Left ventricle myocardium inferior (tissue), 1 donor: ENCODE results near the gene ZNF573. TPM values are rescaled to one million over a fixed set of nuclear protein-coding genes. Genes with fewer than 3 reads are reported as not detected.
A peak's percentile ranks its signal among the peaks of the same experiment; 100 is the strongest.
"Not testable (repeated sequence)": the region's sequence is repeated elsewhere in the genome, so short reads cannot be mapped to it uniquely, and the experiment has no call there.

ENCODE experiments used
- DNase-seq: peaks from one replicate; pipeline ENCODE4 v3.0.0-alpha.2; 2020
- H3K27ac ChIP-seq: fragments of 200-600 bp; replicated peaks from 2 replicates; pipeline ENCODE4 v1.8.0; 2021
- H3K27me3 ChIP-seq: fragments of 200-600 bp; 2 replicates; pipeline ENCODE4 v1.8.0; 2021; ENCODE audit warnings: low read depth
- H3K36me3 ChIP-seq: fragments of 200-600 bp; 2 replicates; pipeline ENCODE4 v1.8.0; 2021
- H3K4me1 ChIP-seq: fragments of 200-600 bp; 2 replicates; pipeline ENCODE4 v1.8.0; 2021
- H3K4me3 ChIP-seq: fragments of 200-600 bp; 2 replicates; pipeline ENCODE4 v1.8.0; 2021; ENCODE audit warnings: mild to moderate bottlenecking, moderate library complexity
- H3K9me3 ChIP-seq: fragments of 200-600 bp; replicated peaks from 2 replicates; pipeline ENCODE4 v1.8.0; 2021
- CTCF ChIP-seq: fragments of 200-600 bp; IDR thresholded peaks from 2 replicates; pipeline ENCODE4 v1.8.0; 2021; ENCODE audit warnings: antibody characterized with exemption, mild to moderate bottlenecking, borderline replicate concordance
- intact Hi-C: fragments of 100-400 bp; cut with micrococcal nuclease; formaldehyde crosslinking; loops from one replicate; pipeline ENCODE4 v1.11.0; 2022
- total RNA-seq: library from RNA; stranded (reverse); fragmentation: NEBNext Ultra II Directional; extraction: Animal tissue kit (Norgen Biotek cat#: 25700); gene quantifications from one replicate; pipeline ENCODE4 v1.2.1, GENCODE V29; 2021
- donor health status: DM: no; HTN: yes; CAD: no; lungs with severe emphysema.

ZNF573 gene
- total RNA-seq, 1 donor from 2014 or later, result 9.8 TPM

DNA sequence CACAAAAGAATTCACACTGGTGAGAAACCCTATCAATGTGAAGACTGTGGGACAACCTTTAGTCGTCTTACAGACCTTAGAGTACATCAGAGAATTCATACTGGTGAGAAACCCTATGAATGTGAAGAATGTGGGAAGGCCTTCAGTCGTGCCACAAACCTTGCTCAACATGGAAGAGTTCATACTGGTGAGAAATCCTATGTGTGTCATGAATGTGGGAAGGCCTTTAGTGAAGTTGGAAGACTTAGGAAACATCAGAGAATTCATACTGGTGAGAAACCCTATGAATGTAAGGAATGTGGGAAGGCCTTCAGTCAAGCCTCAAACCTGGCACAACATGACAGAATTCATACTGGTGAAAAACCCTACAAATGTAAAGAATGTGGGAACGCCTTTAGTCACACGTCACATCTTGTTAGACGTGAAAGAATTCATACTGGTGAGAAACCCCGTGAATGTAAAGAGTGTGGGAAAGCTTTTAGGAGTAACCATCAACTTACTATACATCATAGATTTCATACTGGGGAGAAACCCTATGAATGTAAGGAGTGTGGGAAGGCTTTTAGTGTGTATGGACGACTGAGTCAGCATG is 24.0 kb upstream of the ZNF573 start:
- no peak overlapping the region for H3K27ac ChIP-seq
- no peaks in the 10 kb centered on the region for H3K4me1 ChIP-seq
- H3K9me3 ChIP-seq, result peaks cover 100% of the 10 kb centered on the region
- peaks cover 52% of the 10 kb centered on the region for H3K36me3 ChIP-seq
- H3K4me3 ChIP-seq, result no peak overlapping the region
- no peaks in the 10 kb centered on the region for H3K27me3 ChIP-seq
- intact Hi-C loops, result no loop called here
- no peak for DNase-seq
- no peak for TF ChIP-seq CTCF

DNA sequence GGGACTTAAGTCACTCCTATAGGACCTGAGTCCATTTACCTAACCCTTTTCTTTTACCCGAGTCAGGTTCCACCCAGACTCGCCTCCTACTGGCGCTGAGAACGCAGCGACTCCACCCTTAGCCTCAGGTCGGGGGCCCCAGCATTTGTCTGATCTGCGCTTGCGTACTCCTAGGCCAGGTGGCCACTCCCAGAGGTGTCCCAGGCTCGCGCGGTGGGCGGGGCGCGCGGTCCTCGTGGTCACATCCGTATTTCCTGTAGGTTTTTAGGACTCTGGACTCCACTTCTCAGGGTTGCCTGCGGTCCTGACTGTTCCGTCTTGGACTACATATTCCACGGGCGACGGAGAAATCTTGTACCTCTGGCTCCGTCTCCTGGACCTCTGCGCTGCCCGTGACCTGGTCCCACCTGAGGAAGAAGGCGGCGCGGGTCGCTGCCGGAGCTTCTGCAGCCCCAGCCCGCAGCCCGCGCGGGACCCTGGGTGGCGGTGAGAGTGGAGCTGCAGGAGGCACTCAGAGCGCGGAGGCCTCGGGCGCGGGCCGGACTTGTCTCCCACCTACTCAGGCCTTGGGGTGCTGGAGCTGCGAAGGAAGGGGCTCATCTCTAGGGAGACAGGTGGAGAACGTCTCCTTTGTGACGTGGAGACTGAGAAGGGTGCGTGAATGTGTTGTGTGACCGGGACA is 11.0 kb upstream of the ZNF573 start:
- Histone ChIP-seq H3K9me3 (peaks cover 99% of the 10 kb centered on the region), H3K27ac (no peak overlapping the region), H3K27me3 (no peaks in the 10 kb centered on the region), H3K4me3 (no peak overlapping the region), H3K4me1 (no peaks in the 10 kb centered on the region), H3K36me3 (peaks cover 17% of the 10 kb centered on the region)
- intact Hi-C loops, result no loop called here
- no peak for DNase-seq
- TF ChIP-seq CTCF, result no peak

DNA sequence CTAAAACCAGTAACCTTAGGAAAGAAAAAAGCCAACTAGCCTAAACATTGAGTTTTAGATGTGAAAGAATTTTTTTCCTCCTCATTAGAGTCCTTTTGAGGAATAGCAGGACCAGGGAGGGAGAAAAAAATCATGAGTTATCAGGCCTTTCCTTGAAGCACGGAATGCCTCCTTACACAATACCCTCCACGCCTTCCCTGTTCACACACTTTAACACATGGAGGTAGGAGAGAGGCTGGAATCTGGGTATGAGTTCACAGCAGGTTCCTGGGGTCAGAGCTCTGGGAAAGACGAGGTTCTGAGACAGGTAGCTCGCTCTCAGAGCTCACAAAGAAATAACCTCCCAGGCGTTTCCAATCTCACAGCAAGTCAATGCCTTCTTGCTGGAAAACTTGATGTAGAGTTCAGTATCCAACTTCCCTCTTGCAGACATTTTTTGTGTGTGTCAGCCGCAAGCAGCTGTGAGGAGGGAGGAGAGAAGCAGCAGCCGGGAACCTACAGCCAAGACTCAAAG is 716 bp downstream of the ZNF573 start:
- peaks cover 21% of the 10 kb centered on the region for H3K4me1 ChIP-seq
- TF ChIP-seq CTCF, result no peak
- H3K27ac ChIP-seq, result peak overlapping the region; percentile 87
- no peaks in the 10 kb centered on the region for H3K36me3 ChIP-seq
- intact Hi-C loops, result no loop called here
- H3K4me3 ChIP-seq, result peak overlapping the region; percentile 76
- no peaks in the 10 kb centered on the region for H3K27me3 ChIP-seq
- DNase-seq, result no peak
- peaks cover 11% of the 10 kb centered on the region for H3K9me3 ChIP-seq

GRCh38 chr19:37770985-37771384 is 8.4 kb downstream of the ZNF573 start:
- Histone ChIP-seq H3K4me1 (no peaks in the 10 kb centered on the region), H3K27me3 (no peaks in the 10 kb centered on the region), H3K27ac (no peak overlapping the region), H3K36me3 (peaks cover 66% of the 10 kb centered on the region), H3K4me3 (no peak overlapping the region), H3K9me3 (no peaks in the 10 kb centered on the region)
- intact Hi-C loops, result no loop called here
- TF ChIP-seq CTCF, result no peak
- no peak for DNase-seq

GRCh38 chr19:37763488-37763887 is 15.9 kb downstream of the ZNF573 start:
- Histone ChIP-seq H3K9me3 (no peaks in the 10 kb centered on the region), H3K4me3 (no peak overlapping the region), H3K27ac (no peak overlapping the region), H3K4me1 (no peaks in the 10 kb centered on the region), H3K36me3 (peaks cover 85% of the 10 kb centered on the region), H3K27me3 (no peaks in the 10 kb centered on the region)
- TF ChIP-seq CTCF, result no peak
- no peak for DNase-seq
- intact Hi-C loops, result no loop called here

DNA sequence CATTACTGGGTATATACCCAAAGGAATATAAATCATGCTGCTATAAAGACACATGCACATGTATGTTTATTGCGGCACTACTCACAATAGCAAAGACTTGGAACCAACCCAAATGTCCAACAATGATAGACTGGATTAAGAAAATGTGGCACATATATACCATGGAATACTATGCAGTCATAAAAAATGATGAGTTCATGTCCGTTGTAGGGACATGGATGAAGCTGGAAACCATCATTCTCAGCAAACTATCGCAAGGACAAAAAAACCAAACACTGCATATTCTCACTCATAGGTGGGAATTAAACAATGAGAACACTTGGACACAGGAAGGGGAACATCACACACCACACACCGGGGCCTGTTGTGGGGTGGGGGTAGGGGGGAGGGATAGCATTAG is 21.7 kb downstream of the ZNF573 start:
- H3K4me1 ChIP-seq, H3K9me3 ChIP-seq, intact Hi-C loops, DNase-seq, H3K4me3 ChIP-seq, H3K27ac ChIP-seq, H3K27me3 ChIP-seq: not testable (repeated sequence)
- H3K36me3 ChIP-seq, result peaks cover 68% of the 10 kb centered on the region
